CD4-positive, alpha-beta T cell treated with Interleukin-21 for 1 hour (primary cell): Measurements from ENCODE around the gene EBF3.

Experiments
- DNase-seq: peaks from one replicate; pipeline ENCODE4 v3.0.0-alpha.2; 2020

Gene EBF3

DNA sequence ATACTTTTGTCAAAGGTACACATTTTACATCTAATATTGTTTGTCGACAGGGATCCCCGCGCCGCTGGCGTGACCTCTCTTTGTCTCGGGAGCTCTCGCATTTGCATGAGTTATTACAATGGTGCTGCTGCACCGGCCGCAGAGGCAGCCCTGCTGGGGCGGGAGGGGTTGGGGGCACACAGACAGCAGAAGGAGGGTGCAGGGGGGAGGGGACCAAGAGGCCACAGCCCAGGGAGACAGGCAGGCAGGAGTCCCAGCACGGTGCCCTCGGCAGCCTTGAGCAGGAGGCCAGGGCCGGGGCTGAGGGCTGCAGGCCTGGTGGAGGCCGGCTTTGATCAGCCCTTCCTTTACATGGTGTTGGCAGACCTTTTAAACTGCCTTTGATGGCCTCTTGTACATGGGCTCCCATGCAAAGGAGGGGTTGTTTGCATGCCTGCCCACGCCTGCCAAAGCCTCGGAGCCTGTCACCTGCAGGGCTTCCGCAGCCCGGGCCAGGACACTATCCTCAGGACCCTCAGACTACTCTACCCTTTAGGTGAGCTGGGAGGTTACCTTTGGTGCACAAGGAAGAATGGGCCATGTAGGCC, 95.5 kb downstream of the EBF3 start:
- no peak for DNase-seq

DNA sequence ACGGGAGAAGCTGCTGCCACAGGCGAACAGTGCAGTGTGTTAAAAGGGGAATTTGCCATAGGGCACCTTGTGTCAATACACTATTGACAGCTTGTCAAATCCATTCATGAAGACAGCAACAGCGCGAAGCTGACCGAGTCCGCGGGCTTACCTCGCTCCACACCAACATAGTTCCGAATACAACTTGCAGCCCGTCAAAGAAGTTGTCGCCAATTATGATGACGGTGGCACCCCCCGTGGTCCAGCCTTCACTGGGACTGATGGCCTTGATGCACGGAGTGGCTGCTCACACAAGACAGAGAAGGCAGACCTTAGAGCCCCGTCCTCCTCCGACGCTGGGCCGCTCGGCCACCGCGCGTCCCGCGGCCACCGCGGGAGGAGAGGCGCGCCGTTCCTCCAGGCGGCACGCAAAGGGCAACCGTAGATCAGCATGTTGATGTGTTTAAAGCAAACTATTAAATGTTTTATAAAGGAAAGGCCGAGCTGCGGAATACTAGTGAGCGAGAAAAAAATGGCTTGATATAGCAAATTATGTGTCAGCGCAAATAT, 96.4 kb downstream of the EBF3 start:
- no peak for DNase-seq

DNA sequence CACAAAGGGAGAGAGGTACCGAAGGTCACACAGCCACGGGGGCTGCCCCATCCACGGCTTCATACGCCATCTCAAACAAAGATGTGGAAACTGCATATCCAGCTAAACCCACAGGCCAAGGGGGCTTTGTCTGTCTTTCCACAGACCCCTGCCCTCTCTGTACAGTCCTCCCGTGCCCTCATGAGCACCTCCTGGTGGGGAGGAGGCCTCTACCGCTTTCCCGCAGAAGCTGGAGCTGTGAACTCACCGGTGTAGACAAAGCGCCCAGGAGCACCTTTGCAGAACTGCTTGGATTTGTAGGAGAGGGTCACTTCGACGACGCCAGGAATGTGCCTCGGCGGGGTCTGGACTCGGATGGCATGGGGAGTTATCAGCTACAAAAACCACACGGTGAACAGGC, 97.2 kb downstream of the EBF3 start:
- DNase-seq: no peak

DNA sequence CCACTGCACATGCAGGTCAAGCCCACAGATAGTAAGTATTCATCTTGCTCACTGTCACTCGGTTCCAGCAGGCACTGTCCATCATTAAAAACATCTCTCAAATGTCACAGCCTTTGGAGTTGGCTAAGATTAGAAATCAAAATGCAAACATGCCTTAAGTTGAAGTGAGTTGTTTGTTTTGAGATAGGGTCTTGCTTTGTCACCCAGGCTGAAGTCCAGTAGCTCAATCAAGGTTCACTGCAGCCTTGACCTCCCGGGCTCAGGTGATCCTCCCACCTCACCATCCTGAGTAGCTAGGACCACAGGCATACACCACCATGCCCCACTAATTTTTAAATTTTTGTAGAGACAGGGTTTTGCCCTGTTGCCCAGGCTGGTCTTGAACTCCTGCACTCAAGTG, 98.1 kb downstream of the EBF3 start:
- DNase-seq: no peak

DNA sequence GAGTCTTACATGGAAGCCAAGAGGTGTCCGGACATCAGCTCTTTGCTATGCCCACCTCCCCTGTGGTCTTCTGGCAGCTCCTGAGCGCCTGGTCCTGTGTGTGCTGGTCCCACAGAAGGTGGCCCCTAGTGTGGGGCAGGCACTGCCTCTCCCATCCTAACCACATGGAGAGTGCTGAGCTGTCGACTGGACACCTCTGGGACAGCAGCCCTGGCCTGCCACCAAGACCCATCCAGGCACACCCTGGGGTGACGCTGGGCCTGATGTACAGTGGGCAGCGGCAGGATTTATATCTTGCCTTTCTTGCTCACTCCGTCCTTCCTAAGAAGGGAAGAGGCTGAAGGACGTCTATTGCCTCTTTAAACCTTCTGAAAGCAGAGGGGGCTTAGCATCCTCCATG, 98.7 kb downstream of the EBF3 start:
- no peak for DNase-seq

DNA sequence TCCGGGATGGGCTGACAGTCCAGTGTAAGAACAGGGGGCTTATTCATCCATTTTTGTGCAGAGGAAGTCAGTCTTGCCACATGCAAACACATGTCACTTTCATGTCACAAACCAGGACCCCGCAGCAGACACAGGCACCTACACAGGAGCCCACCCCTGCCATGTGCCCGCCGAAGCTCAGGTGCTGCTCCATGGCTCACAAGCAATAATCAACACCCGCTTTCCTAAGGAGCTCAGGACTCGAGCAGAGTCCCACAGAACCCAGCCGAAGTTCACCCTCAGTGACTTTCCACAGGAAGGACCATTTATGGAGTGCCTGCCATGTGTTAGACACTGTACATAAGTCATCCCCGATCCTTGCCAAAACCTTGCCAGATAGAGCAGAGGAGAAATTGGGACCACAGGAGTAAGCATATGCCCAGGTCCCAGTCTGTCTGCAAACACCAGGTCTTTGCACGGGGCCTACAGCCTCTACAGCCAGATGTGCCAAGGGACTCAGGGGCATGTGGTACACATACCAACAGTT, 99.4 kb downstream of the EBF3 start:
- no peak for DNase-seq

DNA sequence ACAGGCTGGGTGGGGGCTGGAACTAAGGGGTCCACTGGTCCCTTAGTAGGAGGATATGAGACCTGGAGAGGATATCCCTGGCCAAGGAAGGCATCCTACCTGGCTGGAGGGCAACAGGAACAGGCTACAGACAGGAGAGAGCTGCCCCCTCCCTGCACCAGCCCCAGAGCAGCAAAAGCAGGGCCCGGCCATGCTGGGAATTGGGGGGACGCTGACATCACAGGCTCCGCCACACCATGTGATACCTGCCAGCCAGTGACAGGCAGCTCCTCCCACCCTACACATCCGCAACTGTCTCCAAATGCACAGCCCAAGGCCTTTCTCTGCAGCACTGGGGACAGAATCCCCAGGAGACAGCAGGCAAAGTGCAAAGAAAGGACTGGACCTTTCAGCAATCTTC, 100.0 kb downstream of the EBF3 start:
- DNase-seq: no peak

DNA sequence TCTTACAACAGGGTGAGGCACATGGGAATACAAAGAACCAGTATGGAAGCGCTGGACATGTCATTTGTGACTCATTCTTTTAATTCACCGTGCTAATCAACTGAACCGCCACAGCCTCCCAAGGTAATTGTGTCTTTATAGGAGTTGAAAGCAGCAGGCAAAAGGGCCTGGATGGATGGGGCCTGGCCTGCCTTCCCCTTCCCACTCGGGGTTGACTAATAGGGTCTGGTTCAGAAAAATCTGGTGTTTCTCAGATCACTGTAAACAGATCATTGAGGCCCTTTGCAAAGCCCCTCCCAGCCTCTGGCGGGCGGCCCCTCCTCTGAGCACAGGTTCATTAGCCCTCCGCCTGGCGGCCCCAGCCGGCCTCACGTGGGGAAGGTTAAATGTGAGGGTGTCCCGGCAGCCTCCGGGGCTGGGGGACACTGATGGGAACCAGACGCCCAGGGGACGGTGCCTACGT, 100.8 kb downstream of the EBF3 start:
- DNase-seq: no peak

DNA sequence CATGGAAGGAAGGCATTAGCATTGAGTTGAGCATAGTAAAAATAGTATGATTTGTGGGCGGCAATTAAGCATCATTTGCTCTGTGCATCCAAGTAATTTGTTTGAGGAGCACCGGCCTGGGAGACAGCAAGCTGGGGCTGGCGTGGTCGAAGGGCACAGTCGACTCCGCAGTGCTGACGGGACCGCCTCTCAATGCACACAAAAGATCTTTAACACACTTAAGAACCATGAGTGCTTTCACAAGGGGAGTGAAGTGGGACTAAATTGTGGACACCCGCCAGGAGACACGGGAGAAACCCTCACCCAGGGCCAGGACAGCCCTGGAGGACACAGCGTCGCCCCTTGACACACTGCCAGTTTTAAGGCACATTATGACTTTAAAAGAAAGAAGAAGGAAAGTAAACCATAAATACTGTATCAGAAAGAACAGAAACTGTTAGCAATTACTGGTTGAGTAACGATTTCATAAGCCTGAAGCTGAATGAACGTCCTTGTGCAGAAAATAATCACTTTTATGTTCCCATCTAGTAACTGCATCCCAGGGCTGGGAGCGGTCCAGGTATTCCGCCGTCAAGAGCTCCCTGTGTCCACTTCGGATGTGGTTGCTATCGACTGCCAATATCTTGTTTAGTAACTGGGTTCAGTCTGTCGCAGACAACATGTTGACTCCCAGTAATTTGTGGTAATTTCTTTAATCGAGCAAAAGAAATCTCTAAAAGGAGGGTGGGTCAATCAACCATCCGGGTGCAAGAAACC, 102.1 kb downstream of the EBF3 start:
- DNase-seq: no peak

DNA sequence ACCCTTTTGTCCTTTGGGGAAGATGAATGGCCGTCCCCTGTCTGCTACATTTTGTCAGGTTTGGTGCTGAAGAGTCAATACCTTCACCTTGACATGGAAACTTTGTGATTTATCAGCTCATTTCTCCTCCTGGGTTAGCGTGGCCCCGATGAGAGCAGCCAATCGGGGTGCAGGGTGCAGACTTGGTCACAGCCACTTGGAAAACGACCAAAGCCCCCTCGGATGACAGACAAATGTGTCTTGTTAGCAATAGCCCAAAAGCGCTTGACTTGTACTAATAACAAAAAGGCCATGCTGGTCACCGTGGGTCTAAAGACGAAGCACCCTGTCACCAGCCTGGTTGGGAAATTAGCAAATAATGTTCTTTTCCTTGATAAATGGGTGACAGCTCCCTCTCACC, 103.7 kb downstream of the EBF3 start:
- DNase-seq: no peak

DNA sequence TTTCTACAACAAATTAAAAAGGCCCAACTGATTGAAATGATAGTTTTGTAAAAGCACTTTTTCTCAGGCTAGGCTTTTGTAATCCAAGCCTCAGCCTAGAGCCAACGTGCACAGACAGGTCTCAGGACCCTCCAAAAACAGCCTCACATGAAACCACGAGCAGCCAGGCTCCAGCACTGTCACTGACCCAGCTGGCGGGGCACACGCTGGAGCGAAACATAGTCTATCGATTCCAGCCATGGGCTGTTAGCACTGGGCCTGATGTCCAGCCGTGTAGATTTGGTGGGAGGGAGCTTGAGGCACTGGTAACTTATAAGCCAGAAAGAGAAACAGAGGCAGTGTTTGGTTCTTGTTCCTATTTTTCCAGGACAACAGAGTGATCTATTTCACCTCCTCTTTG, 104.5 kb downstream of the EBF3 start:
- DNase-seq: no peak

DNA sequence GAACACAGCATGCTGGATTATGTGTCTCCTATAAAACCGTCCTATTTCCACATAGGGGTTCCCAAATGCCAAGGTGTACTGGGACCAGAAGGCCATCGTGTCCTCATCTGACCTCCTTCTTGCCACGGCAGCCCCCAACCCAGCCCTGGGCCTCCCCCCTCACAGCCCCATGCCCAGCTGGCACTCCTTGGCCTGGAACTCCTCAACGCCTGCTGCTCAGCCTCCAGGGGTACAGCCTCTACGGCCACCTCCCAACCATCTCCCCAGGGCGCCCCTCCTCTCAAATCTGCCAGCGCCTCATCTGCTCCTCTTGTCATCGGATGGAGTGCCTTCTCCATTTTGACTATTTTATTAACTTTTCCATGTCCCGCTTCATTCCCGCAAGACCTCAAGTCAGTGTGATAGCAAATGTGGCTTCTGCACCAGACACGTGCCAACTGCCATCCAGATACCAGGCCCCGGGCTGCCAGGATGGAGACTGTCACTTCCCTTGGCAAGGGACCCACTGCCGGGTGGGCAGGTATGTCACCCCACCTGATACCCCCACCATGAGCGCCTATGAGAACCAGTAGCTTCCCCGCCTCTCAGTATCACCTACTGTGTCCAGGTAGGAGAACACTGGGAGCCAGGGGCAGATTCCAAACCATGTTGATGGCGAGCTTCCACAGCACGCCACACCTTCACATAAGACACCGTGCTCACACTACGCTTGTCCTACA, 106.7 kb downstream of the EBF3 start:
- DNase-seq: no peak

DNA sequence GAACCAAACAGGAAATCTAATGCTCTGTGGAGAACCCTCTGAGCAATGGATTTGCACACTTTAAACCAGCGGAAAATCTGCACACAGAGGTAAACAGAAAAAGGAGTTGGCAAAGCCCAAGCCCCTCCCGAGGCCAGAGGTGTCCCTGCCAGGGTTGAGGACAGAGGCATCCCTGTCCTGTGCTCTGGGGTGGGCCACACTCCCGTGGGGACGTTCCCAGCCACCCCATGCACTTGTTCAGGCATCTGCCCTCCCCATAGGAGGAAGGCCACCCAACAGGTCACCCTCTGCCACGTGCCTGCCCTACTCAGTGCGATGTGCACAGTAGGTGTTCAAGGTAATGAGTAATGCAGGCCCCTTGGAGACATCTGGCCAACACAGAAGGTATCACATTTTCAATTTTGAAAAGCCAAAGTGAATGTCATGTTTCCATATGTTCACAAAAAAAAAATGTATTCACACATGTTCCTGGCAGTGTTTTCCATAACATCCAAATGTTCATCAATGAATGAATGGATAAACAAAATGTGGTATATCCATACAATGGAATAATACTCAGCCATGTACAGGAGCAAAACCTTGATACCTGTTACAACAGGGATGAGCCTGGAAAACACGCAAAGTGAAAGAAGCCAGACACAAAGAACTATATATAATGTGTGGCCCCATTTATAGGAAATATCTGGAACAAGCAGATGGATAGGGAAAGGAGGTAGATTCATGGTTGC, 108.1 kb downstream of the EBF3 start:
- DNase-seq: no peak

DNA sequence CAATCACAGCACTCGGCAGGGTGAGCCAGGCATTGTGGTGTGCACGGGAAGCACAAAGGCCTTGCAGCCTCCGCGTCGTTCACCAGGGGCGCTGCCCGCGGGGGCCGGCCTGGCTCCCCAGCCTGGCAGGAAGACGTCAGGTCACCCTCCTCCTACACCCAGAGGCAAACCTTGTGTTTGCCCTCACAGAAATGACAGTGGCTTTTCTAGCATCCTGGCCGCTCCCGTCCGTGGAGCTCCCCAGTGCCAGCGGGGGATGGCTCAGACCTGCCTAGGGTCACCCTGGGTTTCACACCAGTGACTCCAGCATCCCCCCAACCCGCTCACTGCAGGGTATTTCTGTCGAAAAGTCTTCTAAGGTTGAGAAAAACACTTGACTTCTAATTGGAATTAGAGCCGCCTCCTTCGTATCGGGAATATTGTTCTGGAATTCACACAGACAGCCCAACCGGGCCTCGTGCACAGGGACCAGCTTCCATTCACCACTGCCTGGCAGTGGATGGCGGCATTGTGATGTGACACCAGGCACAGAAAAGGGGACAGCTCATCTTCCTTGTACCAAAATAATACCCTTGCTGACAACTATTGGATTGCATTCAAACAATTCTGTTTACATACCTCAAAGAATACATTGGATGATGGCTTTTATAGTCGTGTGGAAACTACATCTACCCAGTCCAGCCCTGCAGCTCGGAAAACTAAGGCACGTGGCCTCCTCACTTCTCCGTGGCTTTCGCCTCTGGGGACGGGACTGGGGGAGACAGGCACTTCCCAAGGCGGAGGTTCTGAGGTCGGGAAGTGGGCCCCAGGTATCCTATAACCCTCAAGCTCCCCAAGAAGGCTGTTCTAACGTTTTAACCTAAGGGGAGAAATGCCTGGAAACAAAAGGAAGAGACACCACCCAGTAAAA, 109.0 kb downstream of the EBF3 start:
- DNase-seq: no peak

DNA sequence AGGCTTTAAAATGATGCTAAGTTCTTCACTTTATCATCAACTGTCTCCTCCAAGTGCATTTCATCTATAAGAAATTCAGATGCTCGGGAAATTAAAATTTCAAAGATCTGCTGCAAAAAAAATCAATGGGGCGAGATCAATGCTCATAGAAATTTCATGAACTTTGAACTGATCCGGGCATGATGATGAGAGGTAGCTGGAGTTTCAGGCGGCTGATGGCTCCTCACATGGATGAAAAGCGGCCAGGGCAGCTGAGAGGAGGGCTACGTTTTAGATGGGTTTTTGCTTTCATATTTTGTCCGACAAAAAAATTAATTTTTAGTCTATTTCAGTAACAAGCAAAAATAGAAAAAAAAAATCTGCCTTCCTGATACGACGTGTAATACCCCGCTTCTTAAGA, 109.9 kb downstream of the EBF3 start:
- no peak for DNase-seq

DNA sequence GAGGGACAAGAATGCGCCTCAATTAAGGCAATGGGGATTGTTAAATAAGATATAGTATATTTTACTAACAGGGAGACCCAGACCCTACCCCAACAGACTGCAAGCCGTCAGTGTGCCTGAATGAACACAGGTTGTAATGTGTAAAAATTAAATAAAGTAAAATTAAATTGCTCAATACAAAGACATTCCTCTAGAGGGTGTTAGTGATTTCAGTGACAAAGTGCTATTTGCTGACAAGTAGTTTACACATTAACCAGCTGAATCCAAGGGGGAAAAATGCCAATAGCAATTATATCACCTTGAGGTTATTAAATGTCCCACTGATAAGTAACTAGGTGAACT, 110.5 kb downstream of the EBF3 start:
- DNase-seq: no peak

DNA sequence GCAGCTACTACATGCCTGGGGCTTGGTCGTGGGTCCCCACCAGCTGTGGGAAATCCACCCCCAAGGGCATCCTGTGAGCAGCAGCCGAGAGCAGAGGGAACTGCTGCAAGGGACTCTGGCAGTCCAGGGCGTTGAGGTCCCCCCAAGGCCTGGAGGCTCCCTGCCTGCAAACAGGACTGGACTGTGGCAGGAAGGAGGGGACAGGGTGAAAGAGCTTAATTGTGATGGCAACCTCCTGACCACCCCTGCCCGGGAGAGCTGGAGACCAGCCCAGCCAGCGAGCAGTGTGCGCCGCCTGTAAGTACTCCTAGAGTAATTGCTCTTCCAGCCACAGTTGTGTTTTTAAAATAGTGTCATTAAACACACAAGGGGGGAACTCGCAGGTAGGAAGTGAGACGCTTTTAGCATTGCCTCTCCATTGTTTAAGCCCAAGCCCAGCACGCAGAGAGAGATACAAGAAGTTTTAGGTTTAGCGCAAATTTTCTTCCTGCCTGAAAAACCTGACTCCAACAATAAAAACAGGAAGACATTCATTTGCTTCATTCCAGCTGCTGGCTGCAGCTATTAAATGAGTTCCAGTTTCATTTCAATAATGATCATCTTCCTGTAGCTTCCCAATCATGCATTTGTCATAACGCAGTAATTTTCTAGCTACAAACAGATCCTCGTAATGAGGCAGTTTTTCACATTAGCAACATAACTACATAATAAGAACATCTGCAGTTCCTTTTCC, 111.1 kb downstream of the EBF3 start:
- no peak for DNase-seq

DNA sequence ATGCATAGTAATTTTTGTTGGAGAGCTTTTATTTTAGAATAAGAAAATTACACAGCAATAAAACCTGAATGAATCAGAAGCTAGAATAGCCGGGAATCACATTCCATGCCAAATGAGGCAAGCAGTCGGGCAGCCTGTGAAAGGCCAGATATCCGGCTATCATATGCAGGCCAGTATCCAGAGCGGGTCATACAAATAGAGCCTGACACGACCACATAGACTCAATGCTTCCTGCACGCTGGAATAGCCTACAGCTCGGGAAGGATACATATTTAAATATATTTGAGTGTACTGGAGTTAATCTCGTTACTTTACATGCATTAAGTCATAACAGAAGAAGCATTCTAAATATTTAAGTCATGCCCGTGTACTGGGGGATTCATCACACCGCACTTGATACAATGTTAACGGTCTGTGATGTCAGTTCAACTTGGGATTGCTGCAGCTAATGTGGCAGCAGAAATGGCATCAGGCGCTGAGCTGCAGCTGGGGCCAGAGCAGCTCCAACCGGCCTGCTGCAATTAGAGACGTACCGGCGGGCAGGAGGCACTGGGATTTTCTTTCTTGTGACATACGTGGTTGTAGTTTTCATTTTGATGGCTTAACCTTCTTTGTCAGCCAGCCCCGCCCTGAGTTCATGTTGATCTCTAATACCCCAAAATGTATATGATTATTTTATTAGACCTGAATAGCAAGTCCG, 112.0 kb downstream of the EBF3 start:
- DNase-seq: no peak

DNA sequence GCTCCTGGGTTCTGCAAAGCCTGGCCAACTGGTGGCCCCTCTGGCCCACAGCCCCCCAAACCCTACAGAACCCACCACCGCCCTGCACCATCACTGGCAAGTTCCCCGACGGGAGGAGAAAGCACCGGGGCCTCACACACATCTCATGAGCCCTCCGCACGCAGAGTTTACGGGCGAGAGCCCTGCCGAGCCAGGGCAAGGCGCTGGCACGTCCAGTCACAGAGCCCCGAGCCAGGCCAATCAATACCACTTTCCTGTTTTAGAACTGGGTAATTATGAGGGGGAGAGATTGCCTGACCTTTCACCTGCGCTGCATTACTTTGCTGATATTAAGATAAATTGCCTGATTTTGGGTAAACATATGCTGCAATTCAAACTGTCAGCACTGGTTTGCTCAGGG, 113.3 kb downstream of the EBF3 start:
- no peak for DNase-seq

DNA sequence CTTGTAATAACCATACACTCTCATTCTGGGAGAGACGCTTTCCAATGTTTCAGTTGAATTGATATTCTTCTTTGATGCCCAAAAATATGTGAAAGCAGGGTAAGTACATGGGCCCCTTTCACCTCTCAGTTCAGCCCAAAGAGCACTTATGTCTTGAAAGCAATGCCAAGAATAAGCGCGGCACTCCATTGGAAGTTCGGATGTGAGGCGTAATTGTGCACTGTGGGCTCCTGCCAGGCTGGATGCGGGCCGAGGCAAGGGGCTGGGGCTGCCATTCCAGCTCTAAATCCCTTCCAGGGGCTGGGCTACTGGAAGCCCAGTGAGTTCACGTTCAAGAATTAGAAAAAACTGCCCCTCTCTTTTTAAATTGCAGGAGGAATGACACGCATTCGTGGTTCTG, 113.8 kb downstream of the EBF3 start:
- no peak for DNase-seq

DNA sequence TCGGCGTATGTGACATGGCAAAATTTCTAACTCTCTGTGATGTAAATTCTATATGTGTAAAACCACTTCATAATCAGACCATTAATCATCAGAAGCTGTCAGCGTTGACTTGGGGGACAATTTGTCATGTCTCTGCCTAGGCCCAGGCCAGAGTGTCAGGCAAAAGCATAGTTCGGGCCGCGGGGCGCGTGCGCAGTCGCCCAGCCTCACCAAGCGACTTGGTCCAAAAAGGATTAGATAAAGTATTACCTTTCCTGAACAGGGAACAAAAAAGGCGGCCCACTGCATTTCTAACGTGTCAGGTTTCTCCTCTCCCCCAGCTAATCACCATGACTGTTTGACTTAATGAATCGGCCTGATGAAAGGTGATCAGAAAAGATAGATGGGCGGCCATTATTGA, 114.2 kb downstream of the EBF3 start:
- no peak for DNase-seq
